CD8-positive, alpha-beta memory T cell (primary cell): ENCODE measurements around the gene CFAP92. TPM values are rescaled to one million over a fixed set of nuclear protein-coding genes. Genes with fewer than 3 reads are reported as not detected.
A peak's percentile ranks its signal among the peaks of the same experiment; 100 is the strongest.
"Not testable (repeated sequence)": the region's sequence is repeated elsewhere in the genome, so short reads cannot be mapped to it uniquely, and the experiment has no call there.

ENCODE experiments used
- CTCF ChIA-PET: fragments of 350-600 bp; sonication (Branson Sonifier 250); formaldehyde crosslinking; loops from one replicate; lab custom pipeline; 2021; ENCODE audit warnings: antibody characterized with exemption; lab: Charles Lee
- POLR2A ChIA-PET: fragments of 350-600 bp; sonication (Branson Sonifier 250); formaldehyde crosslinking; loops from one replicate; lab custom pipeline; 2021; ENCODE audit warnings: antibody characterized with exemption; lab: Charles Lee
- DNase-seq, 5 donors: peaks; one replicate each; pipeline versions ENCODE4 v3.0.0 to v3.0.0-alpha.2; 2020 to 2022; ENCODE audit warnings: mixed read lengths in 1 of 5
- H3K27ac ChIP-seq: one replicate; pipeline ENCODE4 v1.7.0; 2013; ENCODE audit warnings: low read depth, mild to moderate bottlenecking, low read length, moderate library complexity
- H3K27me3 ChIP-seq: 2 replicates; pipeline ENCODE4 v1.7.0; 2013; ENCODE audit warnings: low read length, mild to moderate bottlenecking; ENCODE audit not compliant: insufficient read depth, poor library complexity, severe bottlenecking
- H3K36me3 ChIP-seq: 2 replicates; pipeline ENCODE4 v1.7.0; 2013; ENCODE audit warnings: mild to moderate bottlenecking, low read length, moderate library complexity; ENCODE audit not compliant: insufficient read depth
- H3K4me1 ChIP-seq: 2 replicates; pipeline ENCODE4 v1.7.0; 2013; ENCODE audit warnings: mild to moderate bottlenecking, low read length, moderate library complexity; ENCODE audit not compliant: insufficient read depth
- H3K4me3 ChIP-seq: 2 replicates; pipeline ENCODE4 v1.7.0; 2013; ENCODE audit warnings: mild to moderate bottlenecking, low read length
- H3K9me3 ChIP-seq: 2 replicates; pipeline ENCODE4 v1.7.0; 2013; ENCODE audit warnings: mild to moderate bottlenecking, low read length
- H3K27ac Mint-ChIP-seq, 8 donors: one replicate each; pipeline ENCODE4 v1.8.0; 2020 to 2021; ENCODE audit warnings: mixed read lengths in 8 of 8, mild to moderate bottlenecking in 6 of 8, inconsistent platforms in 3 of 8, moderate library complexity in 3 of 8
- H3K27me3 Mint-ChIP-seq, 2 donors: one replicate each; pipeline ENCODE4 v1.8.0; 2020 to 2021; ENCODE audit warnings: mixed read lengths in 2 of 2, mild to moderate bottlenecking in 1 of 2, moderate library complexity in 1 of 2
- H3K36me3 Mint-ChIP-seq, 3 donors: one replicate each; pipeline ENCODE4 v1.8.0; 2020 to 2021; ENCODE audit warnings: mixed read lengths in 3 of 3, inconsistent platforms in 1 of 3, mild to moderate bottlenecking in 1 of 3
- H3K4me1 Mint-ChIP-seq, 3 donors: one replicate each; pipeline ENCODE4 v1.8.0; 2020 to 2021; ENCODE audit warnings: mixed read lengths in 3 of 3, inconsistent platforms in 1 of 3, mild to moderate bottlenecking in 1 of 3
- H3K4me3 Mint-ChIP-seq, 7 donors: one replicate each; pipeline ENCODE4 v1.8.0; 2020 to 2021; ENCODE audit warnings: mixed read lengths in 7 of 7, mild to moderate bottlenecking in 6 of 7, moderate library complexity in 4 of 7, inconsistent platforms in 2 of 7
- H3K9me3 Mint-ChIP-seq, 5 donors: one replicate each; pipeline ENCODE4 v1.8.0; 2020 to 2022; ENCODE audit warnings: mixed read lengths in 5 of 5, mild to moderate bottlenecking in 3 of 5, moderate library complexity in 2 of 5, inconsistent platforms in 1 of 5
- polyA plus RNA-seq: library from polyadenylated mRNA; unstranded; fragments of 300-500 nt; fragmentation: Illumina TruSeq; gene quantifications from one replicate; pipeline ENCODE4 v1.2.3, GENCODE V29; 2021
- total RNA-seq, 2 experiments: library from RNA; stranded (reverse); gene quantifications; one replicate each; pipeline ENCODE4 v1.2.3, GENCODE V29; 2021

Gene CFAP92
- total and polyA plus RNA-seq, 3 experiments from 2014 or later, result 0.13 to 0.24 TPM; not detected in 1

GRCh38 chr3:128936341-128936740 lies 57.5 kb downstream of the CFAP92 start:
- ChIA-PET CTCF (no interaction called here), POLR2A (no interaction called here)
- no peaks in the 10 kb centered on the region for H3K9me3 Mint-ChIP-seq
- H3K36me3 Mint-ChIP-seq, result peaks cover 0 to 2% (median 0%) of the 10 kb centered on the region in 3 donors
- Histone ChIP-seq H3K36me3 (no peaks in the 10 kb centered on the region), H3K4me3 (no peak overlapping the region), H3K27me3 (no peaks in the 10 kb centered on the region), H3K4me1 (no peaks in the 10 kb centered on the region), H3K27ac (no peak overlapping the region), H3K9me3 (no peaks in the 10 kb centered on the region)
- H3K4me1 Mint-ChIP-seq, result no peaks in the 10 kb centered on the region
- no peak for DNase-seq
- H3K27me3 Mint-ChIP-seq, result peaks cover 9 to 15% of the 10 kb centered on the region in 2 donors
- no peak overlapping the region for H3K4me3 Mint-ChIP-seq
- H3K27ac Mint-ChIP-seq, result no peak overlapping the region

GRCh38 chr3:128935922-128936321 lies 58.0 kb downstream of the CFAP92 start:
- no peaks in the 10 kb centered on the region for H3K36me3 ChIP-seq
- H3K4me3 ChIP-seq, result no peak overlapping the region
- H3K9me3 ChIP-seq, result no peaks in the 10 kb centered on the region
- Mint-ChIP-seq H3K4me3 (no peak overlapping the region), H3K36me3 (peaks cover 0 to 2% (median 0%) of the 10 kb centered on the region in 3 donors), H3K4me1 (no peaks in the 10 kb centered on the region), H3K27ac (peak overlapping the region in 1 of 8 donors; percentile 47), H3K27me3 (peaks cover 9 to 15% of the 10 kb centered on the region in 2 donors), H3K9me3 (no peaks in the 10 kb centered on the region)
- ChIA-PET POLR2A (no interaction called here), CTCF (no interaction called here)
- H3K27me3 ChIP-seq, result no peaks in the 10 kb centered on the region
- no peak for DNase-seq
- no peak overlapping the region for H3K27ac ChIP-seq
- H3K4me1 ChIP-seq, result no peaks in the 10 kb centered on the region

- no peak overlapping the region for H3K4me3 Mint-ChIP-seq
- no peaks in the 10 kb centered on the region for H3K9me3 Mint-ChIP-seq
- peak overlapping the region in 1 of 8 donors; percentile 17 for H3K27ac Mint-ChIP-seq
- H3K27me3 Mint-ChIP-seq, result peaks cover 6 to 7% of the 10 kb centered on the region in 2 donors
- CTCF ChIA-PET, result interaction anchor here (1.5 kb wide), 1 partner anchor 10 kb away, joined by 4 read pairs; no protein-coding TSS in a partner anchor
- POLR2A ChIA-PET, result no interaction called here
- no peaks in the 10 kb centered on the region for H3K9me3 ChIP-seq
- H3K4me1 ChIP-seq, result no peaks in the 10 kb centered on the region
- no peak overlapping the region for H3K4me3 ChIP-seq
- peaks cover 0 to 2% (median 0%) of the 10 kb centered on the region in 3 donors for H3K36me3 Mint-ChIP-seq
- no peaks in the 10 kb centered on the region for H3K36me3 ChIP-seq
- H3K27ac ChIP-seq, result no peak overlapping the region
- no peak for DNase-seq
- H3K27me3 ChIP-seq, result no peaks in the 10 kb centered on the region
- no peaks in the 10 kb centered on the region for H3K4me1 Mint-ChIP-seq
Observed at GRCh38 chr3:128933922-128934253, 60.0 kb downstream of the CFAP92 start.

GRCh38 chr3:128933213-128933921 lies 60.5 kb downstream of the CFAP92 start:
- Histone ChIP-seq H3K27ac (no peak overlapping the region), H3K36me3 (no peaks in the 10 kb centered on the region), H3K9me3 (no peaks in the 10 kb centered on the region), H3K4me1 (no peaks in the 10 kb centered on the region), H3K4me3 (no peak overlapping the region), H3K27me3 (no peaks in the 10 kb centered on the region)
- H3K27ac Mint-ChIP-seq, result peak overlapping the region in 1 of 8 donors; percentile 52
- CTCF ChIA-PET, result no interaction called here
- POLR2A ChIA-PET, result no interaction called here
- H3K27me3 Mint-ChIP-seq, result peaks cover 6 to 7% of the 10 kb centered on the region in 2 donors
- no peak for DNase-seq
- H3K4me3 Mint-ChIP-seq, result no peak overlapping the region
- H3K4me1 Mint-ChIP-seq, result no peaks in the 10 kb centered on the region
- H3K36me3 Mint-ChIP-seq, result peaks cover 0 to 2% (median 0%) of the 10 kb centered on the region in 3 donors
- no peaks in the 10 kb centered on the region for H3K9me3 Mint-ChIP-seq

- H3K36me3 Mint-ChIP-seq, result no peaks in the 10 kb centered on the region
- no peak for DNase-seq
Observed at GRCh38 chr3:128932516-128933212, 61.2 kb downstream of the CFAP92 start.

GRCh38 chr3:128931046-128931445 lies 62.8 kb downstream of the CFAP92 start:
- H3K27me3 ChIP-seq, result no peaks in the 10 kb centered on the region
- H3K4me3 ChIP-seq, result no peak overlapping the region
- H3K27ac ChIP-seq, result no peak overlapping the region
- H3K27me3 Mint-ChIP-seq, result peaks cover 2 to 6% of the 10 kb centered on the region in 2 donors
- H3K9me3 ChIP-seq, result no peaks in the 10 kb centered on the region
- no peaks in the 10 kb centered on the region for H3K36me3 ChIP-seq
- no peaks in the 10 kb centered on the region for H3K36me3 Mint-ChIP-seq
- no peak overlapping the region for H3K27ac Mint-ChIP-seq
- ChIA-PET CTCF (interaction anchor here (1.7 kb wide), 1 partner anchor 7 kb away, joined by 6 read pairs; no protein-coding TSS in a partner anchor), POLR2A (no interaction called here)
- H3K4me1 Mint-ChIP-seq, result no peaks in the 10 kb centered on the region
- H3K4me3 Mint-ChIP-seq, result no peak overlapping the region
- H3K4me1 ChIP-seq, result no peaks in the 10 kb centered on the region
- no peaks in the 10 kb centered on the region for H3K9me3 Mint-ChIP-seq
- DNase-seq, result no peak

More at GRCh38 chr3:128932516-128933212, 61.2 kb downstream of the CFAP92 start:
- peaks cover 6 to 7% of the 10 kb centered on the region in 2 donors for H3K27me3 Mint-ChIP-seq
- Histone ChIP-seq H3K9me3 (no peaks in the 10 kb centered on the region), H3K27me3 (no peaks in the 10 kb centered on the region), H3K27ac (no peak overlapping the region), H3K36me3 (no peaks in the 10 kb centered on the region), H3K4me1 (no peaks in the 10 kb centered on the region), H3K4me3 (no peak overlapping the region)
- H3K4me3 Mint-ChIP-seq, result no peak overlapping the region
- ChIA-PET CTCF (interaction anchor here (1.7 kb wide), 1 partner anchor 9 kb away, joined by 6 read pairs; no protein-coding TSS in a partner anchor), POLR2A (no interaction called here)
- no peaks in the 10 kb centered on the region for H3K9me3 Mint-ChIP-seq
- peak overlapping the region in 1 of 8 donors; percentile 52 for H3K27ac Mint-ChIP-seq
- H3K4me1 Mint-ChIP-seq, result no peaks in the 10 kb centered on the region

- POLR2A ChIA-PET, result no interaction called here
- H3K36me3 Mint-ChIP-seq, result no peaks in the 10 kb centered on the region
- H3K4me3 ChIP-seq, result no peak overlapping the region
Observed at GRCh38 chr3:128929364-128929763, 64.5 kb downstream of the CFAP92 start.

GRCh38 chr3:128923986-128924385 lies 69.9 kb downstream of the CFAP92 start:
- ChIA-PET CTCF (interaction anchor here (1.2 to 3.0 kb wide), 7 partner anchors 8 to 315 kb away, joined by 3 to 25 read pairs (median 4); partner anchors contain the start of gene ACAD9), POLR2A (interaction anchor here (2.0 kb wide), 1 partner anchor 45 kb away, joined by 6 read pairs; no protein-coding TSS in a partner anchor)
- Mint-ChIP-seq H3K4me1 (peaks cover 24 to 35% (median 28%) of the 10 kb centered on the region in 3 donors), H3K27ac (peak overlapping the region; percentile 69 to 90 (median 78)), H3K4me3 (peak overlapping the region; percentile 74 to 92 (median 84))
- not testable (repeated sequence) for DNase-seq, H3K27me3 ChIP-seq, H3K27me3 Mint-ChIP-seq, H3K4me3 ChIP-seq, H3K9me3 ChIP-seq, H3K9me3 Mint-ChIP-seq, H3K36me3 Mint-ChIP-seq, H3K36me3 ChIP-seq, H3K27ac ChIP-seq
- peaks cover 23% of the 10 kb centered on the region for H3K4me1 ChIP-seq

More at GRCh38 chr3:128929364-128929763, 64.5 kb downstream of the CFAP92 start:
- no peak overlapping the region for H3K27ac ChIP-seq
- H3K36me3 ChIP-seq, result no peaks in the 10 kb centered on the region
- no peaks in the 10 kb centered on the region for H3K27me3 ChIP-seq
- Mint-ChIP-seq H3K4me1 (peaks cover 0 to 6% (median 2%) of the 10 kb centered on the region in 3 donors), H3K9me3 (no peaks in the 10 kb centered on the region), H3K27me3 (peaks cover 0 to 6% of the 10 kb centered on the region in 2 donors), H3K4me3 (no peak overlapping the region), H3K27ac (no peak overlapping the region)
- peaks cover under 1% of the 10 kb centered on the region for H3K4me1 ChIP-seq
- no peak for DNase-seq
- H3K9me3 ChIP-seq, result peaks cover 5% of the 10 kb centered on the region
- CTCF ChIA-PET, result no interaction called here
